ENCODE data around the gene RAPGEF5.
A peak's percentile ranks its signal among the peaks of the same experiment; 100 is the strongest.

RAPGEF5 gene

DNA sequence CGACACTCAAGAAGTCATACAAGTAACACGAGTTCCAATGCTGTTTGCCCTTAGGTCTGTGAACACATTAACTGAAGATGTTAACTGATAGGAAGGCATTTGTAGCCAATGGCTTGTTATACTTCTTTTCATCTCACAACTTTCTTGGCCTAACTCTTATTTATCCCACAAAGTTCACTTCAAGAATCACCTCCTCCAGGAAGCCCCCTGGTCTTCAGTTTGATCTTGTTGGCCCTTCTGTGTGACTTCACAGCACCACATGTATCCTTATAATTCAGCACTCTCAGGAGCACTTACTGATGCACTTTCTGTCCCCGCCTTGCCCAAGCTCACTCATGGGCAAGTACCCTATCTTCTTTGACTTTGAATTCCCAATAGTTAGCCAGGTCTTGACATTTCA is 159.6 kb downstream of the RAPGEF5 start:
- Histone ChIP-seq H3K36me3 (replicated peaks) (no peaks in the 10 kb centered on the region), H3K4me1 (0 out of 2 replicates have a peak, but pooled peaks cover 2% of the 10 kb centered on the region), H3K27me3 (ENCODE audit: low read depth) (no peaks in the 10 kb centered on the region), H3K4me3 (no peak overlapping the region), H3K9me3 (no peaks in the 10 kb centered on the region)
- DNase-seq (ENCODE audit: low spot score in 2 of 2), result no peak
- in situ Hi-C loops (cut with MboI; ENCODE audit: low sequenced_read_pairs), result no loop called here

DNA sequence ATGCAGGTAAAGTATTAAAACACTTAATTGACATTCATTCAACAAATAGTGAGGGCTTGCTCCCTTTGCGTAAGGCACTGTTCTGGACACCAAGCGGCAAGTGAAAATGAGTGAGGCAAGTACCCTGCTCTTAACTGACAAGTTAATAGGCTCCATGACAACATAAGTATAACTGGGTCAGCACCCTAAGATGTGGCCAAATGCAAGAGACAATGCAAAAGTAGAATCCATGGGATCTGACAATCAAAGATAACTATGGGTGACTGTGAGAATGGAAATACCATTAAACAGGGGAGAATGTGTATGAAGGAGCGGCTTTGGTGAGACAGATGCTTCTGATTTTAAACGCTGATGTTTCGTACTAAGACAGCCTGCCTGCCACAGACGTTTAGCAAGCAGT is 160.5 kb downstream of the RAPGEF5 start:
- in situ Hi-C loops (cut with MboI; ENCODE audit: low sequenced_read_pairs), result no loop called here
- DNase-seq (ENCODE audit: low spot score in 2 of 2), result no peak
- Histone ChIP-seq H3K27me3 (ENCODE audit: low read depth) (no peaks in the 10 kb centered on the region), H3K4me1 (0 out of 2 replicates have a peak, but pooled peaks cover 2% of the 10 kb centered on the region), H3K9me3 (no peaks in the 10 kb centered on the region), H3K36me3 (replicated peaks) (no peaks in the 10 kb centered on the region), H3K4me3 (no peak overlapping the region)

DNA sequence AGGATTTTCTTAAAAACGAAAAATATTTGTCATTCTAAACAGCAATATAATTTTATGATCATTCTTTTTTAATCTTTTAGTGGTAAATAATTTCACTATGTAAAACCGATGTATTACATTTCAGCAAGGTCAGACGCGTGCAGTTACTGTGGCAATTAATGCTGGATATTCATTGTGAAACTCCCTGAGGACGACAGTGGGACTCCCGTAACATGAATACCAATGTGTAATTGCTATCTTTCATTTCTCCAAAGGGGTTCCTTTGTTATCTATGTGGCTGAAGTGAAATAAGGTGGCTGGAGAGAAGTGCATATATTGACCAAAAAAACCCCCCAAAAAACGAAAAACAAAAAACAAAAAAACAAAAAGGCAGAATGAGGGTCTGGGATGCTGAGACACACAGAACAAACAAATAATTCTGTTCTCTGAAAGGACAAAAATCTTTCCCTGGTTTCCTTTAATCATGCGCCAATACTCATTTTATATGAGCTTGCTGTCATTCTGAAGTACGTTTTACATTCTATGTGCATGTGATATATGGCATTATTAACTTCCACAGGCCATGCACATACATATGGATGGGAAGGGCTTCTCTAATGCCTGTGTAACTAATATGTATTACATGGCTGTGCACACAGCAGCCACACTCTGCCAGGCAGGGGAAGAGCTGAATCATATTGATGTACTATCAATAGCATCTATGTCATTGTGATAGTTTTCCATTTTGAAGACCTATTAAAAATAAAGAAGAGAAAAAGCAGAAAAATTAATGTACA is 161.4 kb downstream of the RAPGEF5 start:
- Histone ChIP-seq H3K9me3 (no peaks in the 10 kb centered on the region), H3K4me1 (0 out of 2 replicates have a peak, but pooled peaks cover 2% of the 10 kb centered on the region), H3K36me3 (replicated peaks) (no peaks in the 10 kb centered on the region), H3K4me3 (no peak overlapping the region), H3K27me3 (ENCODE audit: low read depth) (no peaks in the 10 kb centered on the region)
- in situ Hi-C loops (cut with MboI; ENCODE audit: low sequenced_read_pairs), result no loop called here
- no peak for DNase-seq (ENCODE audit: low spot score in 2 of 2)

DNA sequence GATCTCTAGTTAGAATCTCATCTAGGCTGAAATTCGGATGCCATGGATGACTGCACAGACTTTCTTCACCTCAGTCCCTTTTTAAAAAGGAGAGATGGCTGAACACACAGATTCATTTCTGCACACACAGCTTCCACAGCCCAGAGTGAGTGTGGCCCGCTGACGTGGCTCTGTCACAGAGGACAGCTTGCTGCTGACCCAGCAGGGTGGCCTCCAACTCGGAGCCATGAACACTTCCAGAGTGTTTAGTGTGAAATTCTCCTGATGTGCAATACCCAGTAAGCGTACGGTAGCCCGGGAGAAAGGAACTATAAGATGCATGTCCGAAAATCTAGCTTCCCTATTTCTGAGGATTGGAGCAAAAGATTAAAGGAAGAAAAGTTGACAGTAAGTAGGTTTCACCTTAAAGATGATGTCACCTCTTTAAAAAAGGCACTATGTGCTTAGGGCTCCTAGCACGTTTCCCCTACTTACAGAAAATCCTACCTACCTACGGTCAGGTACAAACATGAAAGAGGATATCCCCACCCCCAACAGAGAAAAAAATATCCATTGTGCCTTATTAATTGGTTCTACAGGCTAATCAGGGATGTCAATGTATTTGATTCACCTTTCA is 162.2 kb downstream of the RAPGEF5 start:
- H3K36me3 ChIP-seq (replicated peaks), result no peaks in the 10 kb centered on the region
- H3K4me3 ChIP-seq, result no peak overlapping the region
- H3K9me3 ChIP-seq, result no peaks in the 10 kb centered on the region
- peaks cover 7% of the 10 kb centered on the region for H3K4me1 ChIP-seq
- H3K27me3 ChIP-seq (ENCODE audit: low read depth), result no peaks in the 10 kb centered on the region
- in situ Hi-C loops (cut with MboI; ENCODE audit: low sequenced_read_pairs), result no loop called here
- DNase-seq (ENCODE audit: low spot score in 2 of 2), result no peak

DNA sequence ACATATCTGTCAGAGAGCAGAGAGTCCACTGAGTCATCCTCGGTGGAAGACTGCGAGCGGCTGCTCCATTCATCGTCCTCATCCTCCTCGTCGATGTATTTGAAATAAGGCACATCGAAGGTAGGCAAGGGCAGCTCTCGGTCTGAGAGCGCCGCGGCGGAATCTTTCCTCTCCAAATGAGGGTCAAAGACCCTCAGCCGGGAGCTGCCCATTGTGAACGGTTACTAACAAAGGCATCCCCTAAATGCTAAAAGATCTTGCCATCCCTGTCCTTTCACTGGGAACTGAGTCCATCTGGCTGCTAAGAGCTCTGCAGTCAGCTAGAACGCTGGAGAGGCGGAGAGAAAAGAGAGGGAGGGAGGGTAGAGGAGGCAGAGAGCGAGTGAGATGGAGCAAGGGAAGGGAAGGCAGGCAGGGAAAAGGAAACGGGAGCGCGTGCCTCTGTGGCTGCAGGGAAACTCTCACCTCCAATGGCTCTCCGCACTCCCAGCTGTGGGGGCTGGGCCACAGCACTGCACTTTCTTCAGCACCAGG is 163.4 kb downstream of the RAPGEF5 start:
- DNase-seq (ENCODE audit: low spot score in 2 of 2), result no peak
- peaks cover 12% of the 10 kb centered on the region for H3K4me1 ChIP-seq
- no peaks in the 10 kb centered on the region for H3K9me3 ChIP-seq
- H3K27me3 ChIP-seq (ENCODE audit: low read depth), result no peaks in the 10 kb centered on the region
- H3K36me3 ChIP-seq (replicated peaks), result no peaks in the 10 kb centered on the region
- no peak overlapping the region for H3K4me3 ChIP-seq
- in situ Hi-C loops (cut with MboI; ENCODE audit: low sequenced_read_pairs), result no loop called here

DNA sequence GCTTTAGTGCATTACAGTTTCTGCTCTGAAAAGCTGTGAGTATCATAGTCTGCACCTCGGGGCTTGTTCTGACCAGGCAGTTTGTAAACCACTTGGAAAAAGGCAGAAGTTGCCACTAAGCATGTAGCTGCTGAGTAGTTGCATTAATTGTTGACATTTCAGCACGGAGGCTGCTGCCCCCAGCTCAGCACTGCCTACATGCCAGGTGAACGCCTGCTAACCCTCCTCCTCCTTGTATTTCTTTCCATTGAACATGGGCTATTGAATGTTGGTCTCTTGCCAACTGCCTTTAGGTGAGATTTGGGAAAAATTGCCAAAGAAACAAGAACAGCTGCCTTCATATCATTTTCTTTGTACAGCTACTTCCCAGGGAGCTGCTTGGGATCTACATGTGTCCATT is 164.2 kb downstream of the RAPGEF5 start:
- Histone ChIP-seq H3K4me3 (no peak overlapping the region), H3K4me1 (peaks cover 12% of the 10 kb centered on the region), H3K9me3 (no peaks in the 10 kb centered on the region), H3K27me3 (ENCODE audit: low read depth) (no peaks in the 10 kb centered on the region), H3K36me3 (replicated peaks) (no peaks in the 10 kb centered on the region)
- in situ Hi-C loops (cut with MboI; ENCODE audit: low sequenced_read_pairs), result no loop called here
- no peak for DNase-seq (ENCODE audit: low spot score in 2 of 2)

DNA sequence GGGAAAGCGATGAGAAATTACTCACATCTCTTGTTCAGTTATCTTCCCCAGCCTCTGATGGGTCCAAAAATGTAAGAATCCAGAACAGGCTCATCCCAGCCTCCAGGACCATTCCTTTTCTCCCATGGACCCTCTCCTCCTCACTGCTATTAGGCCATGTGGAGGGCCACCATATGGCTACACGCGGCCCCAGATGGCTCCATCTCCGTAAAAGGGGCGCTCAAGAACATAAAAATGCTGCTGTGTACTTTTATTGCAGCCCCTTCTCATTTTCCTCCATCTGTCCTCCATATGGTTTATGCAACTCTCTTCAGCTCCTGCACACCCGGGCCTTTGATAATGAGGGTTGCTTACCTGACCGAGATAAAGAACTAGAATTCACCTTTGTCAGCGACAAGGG is 166.2 kb downstream of the RAPGEF5 start:
- H3K36me3 ChIP-seq (replicated peaks), result no peaks in the 10 kb centered on the region
- in situ Hi-C loops (cut with MboI; ENCODE audit: low sequenced_read_pairs), result no loop called here

DNA sequence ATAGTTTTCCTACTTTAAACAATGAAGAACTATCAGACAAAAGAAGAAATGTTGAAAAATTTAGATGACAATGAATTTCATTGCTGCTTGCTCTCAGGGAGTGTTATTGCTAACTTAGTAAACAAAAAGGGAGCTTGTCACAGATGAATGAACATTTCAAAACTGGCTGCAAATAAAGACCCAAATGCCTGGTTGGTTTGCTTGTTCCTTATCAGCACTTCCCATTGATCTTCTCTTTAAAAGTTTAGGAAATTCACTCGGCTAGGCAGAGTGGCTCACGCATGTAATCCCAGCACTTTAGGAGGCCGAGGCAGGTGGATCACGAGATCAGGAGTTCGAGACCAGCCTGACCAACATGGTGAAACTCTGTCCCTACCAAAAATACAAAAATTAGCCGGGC is 167.2 kb downstream of the RAPGEF5 start:
- H3K36me3 ChIP-seq (replicated peaks), result no peaks in the 10 kb centered on the region
- peak; percentile 9 to 54 for DNase-seq (ENCODE audit: low spot score in 2 of 2)

More for the DNA sequence above, 166.2 kb downstream of the RAPGEF5 start:
- Histone ChIP-seq H3K4me3 (no peak overlapping the region), H3K9me3 (no peaks in the 10 kb centered on the region), H3K27me3 (ENCODE audit: low read depth) (no peaks in the 10 kb centered on the region), H3K4me1 (peaks cover 10% of the 10 kb centered on the region)
- DNase-seq (ENCODE audit: low spot score in 2 of 2), result no peak

DNA sequence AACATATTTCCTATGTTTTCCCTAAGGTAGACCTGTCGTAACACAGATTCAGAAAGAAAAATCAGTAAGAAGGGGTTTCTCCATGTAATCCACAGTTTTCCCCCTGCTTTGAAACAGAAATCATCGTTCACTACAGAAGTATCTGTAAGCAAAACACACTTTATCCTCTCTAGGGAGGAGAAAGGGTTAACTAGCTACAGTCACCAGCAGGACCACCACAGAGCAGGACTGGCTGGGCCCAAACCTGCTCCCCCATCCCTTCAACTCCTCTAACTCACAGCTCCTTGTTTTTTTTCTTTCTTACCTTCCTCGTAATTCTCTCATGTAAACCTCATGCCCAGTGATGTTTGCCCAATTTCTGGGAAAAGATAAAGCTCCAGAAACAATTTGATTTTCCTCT is 167.7 kb downstream of the RAPGEF5 start:
- in situ Hi-C loops (cut with MboI; ENCODE audit: low sequenced_read_pairs), result no loop called here
- DNase-seq (ENCODE audit: low spot score in 2 of 2), result no peak
- Histone ChIP-seq H3K4me3 (no peak overlapping the region), H3K9me3 (no peaks in the 10 kb centered on the region), H3K27me3 (ENCODE audit: low read depth) (no peaks in the 10 kb centered on the region), H3K4me1 (peaks cover 10% of the 10 kb centered on the region), H3K36me3 (replicated peaks) (no peaks in the 10 kb centered on the region)

More for the DNA sequence above, 167.2 kb downstream of the RAPGEF5 start:
- Histone ChIP-seq H3K4me3 (no peak overlapping the region), H3K4me1 (peaks cover 10% of the 10 kb centered on the region), H3K27me3 (ENCODE audit: low read depth) (no peaks in the 10 kb centered on the region), H3K9me3 (no peaks in the 10 kb centered on the region)
- in situ Hi-C loops (cut with MboI; ENCODE audit: low sequenced_read_pairs), result no loop called here

DNA sequence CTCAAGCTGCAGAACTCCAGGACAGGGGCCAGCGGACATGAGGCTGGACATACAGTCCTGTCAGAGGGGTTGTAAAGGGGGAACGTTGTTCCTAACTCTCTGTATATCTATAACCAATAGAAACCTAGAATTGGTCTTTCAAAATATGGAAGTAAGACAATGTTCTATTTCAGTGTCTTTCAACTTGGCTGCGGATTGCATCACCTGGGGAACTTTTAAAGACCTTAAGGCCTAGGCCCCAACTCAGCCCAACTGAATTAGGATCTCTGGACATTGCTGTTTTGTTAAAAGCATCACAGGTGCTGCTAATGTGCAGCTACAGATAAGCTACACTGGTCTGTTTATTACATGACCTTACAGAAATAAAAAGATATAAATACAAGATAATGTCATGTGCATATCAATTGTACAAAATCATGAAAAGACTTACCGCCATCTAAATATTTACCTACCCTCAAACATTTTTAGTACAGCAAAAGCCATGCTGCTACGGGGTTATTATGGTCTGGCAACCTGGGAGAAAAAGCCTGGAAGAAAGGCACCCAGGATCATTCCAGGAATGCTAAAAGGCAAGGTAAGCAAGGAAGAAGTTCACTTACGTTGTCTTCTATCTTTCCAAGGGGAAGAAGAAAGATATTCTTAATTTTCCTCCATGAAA is 169.1 kb downstream of the RAPGEF5 start:
- Histone ChIP-seq H3K9me3 (no peaks in the 10 kb centered on the region), H3K27me3 (ENCODE audit: low read depth) (no peaks in the 10 kb centered on the region), H3K36me3 (replicated peaks) (no peaks in the 10 kb centered on the region), H3K4me1 (peaks cover 10% of the 10 kb centered on the region), H3K4me3 (no peak overlapping the region)
- DNase-seq (ENCODE audit: low spot score in 2 of 2), result no peak
- in situ Hi-C loops (cut with MboI; ENCODE audit: low sequenced_read_pairs), result no loop called here

DNA sequence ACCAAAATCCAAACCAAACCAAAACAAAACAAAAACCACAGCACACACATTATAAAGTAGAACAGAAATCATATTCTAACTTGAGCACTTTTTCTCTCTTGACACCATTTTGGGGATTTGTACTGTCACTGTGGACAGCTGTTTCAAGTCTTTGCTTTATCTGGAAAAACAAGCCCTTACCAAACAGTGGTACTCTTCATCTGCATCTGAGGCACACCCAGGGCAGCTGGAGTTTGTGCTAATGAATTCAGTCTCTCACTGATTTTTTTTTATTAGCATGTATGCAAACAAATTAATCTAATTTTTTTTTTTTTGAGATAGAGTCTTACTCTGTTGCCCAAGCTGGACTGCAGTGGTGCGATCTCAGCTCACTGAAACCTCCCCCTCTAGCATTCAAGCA is 171.4 kb downstream of the RAPGEF5 start:
- peaks cover 22% of the 10 kb centered on the region for H3K4me1 ChIP-seq
- H3K27me3 ChIP-seq (ENCODE audit: low read depth), result no peaks in the 10 kb centered on the region
- H3K9me3 ChIP-seq, result no peaks in the 10 kb centered on the region
- no peak overlapping the region for H3K4me3 ChIP-seq
- no peak for DNase-seq (ENCODE audit: low spot score in 2 of 2)
- H3K36me3 ChIP-seq (replicated peaks), result no peaks in the 10 kb centered on the region
- in situ Hi-C loops (cut with MboI; ENCODE audit: low sequenced_read_pairs), result no loop called here

DNA sequence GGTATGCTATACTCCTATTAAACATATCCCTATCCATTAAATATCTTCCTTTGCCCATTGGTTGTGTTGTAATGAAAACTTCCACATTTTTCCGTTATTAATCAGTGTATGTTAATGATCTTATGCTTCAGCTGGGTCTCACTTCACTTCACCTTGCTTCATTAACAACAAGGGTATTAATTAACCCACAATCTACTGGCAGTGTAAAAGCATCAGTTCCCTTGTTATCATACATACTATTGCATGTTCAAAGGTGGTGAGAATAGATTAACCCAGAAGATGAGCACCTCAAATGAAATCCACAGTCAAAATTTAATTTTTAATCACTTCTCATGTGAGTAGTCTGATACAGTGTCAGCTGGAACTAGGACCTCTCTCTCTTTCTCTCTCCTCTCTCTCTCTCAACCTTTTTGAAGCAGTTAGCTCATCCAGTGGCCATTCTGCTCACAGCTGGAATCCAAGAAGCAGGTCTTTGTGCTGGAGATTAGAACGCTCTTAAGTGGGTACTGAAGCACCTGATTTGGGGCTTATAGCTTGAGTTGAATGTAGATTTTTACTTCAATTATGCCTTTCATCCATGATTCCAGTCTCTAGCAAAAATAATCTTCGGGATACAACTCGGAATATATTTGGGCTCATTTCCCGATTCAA is 172.3 kb downstream of the RAPGEF5 start:
- Histone ChIP-seq H3K27me3 (ENCODE audit: low read depth) (no peaks in the 10 kb centered on the region), H3K4me1 (peaks cover 16% of the 10 kb centered on the region), H3K9me3 (no peaks in the 10 kb centered on the region; the same call in 1 of the 2 replicates), H3K36me3 (replicated peaks) (no peaks in the 10 kb centered on the region), H3K4me3 (no peak overlapping the region)
- no peak for DNase-seq (ENCODE audit: low spot score in 2 of 2)
- in situ Hi-C loops (cut with MboI; ENCODE audit: low sequenced_read_pairs), result no loop called here

DNA sequence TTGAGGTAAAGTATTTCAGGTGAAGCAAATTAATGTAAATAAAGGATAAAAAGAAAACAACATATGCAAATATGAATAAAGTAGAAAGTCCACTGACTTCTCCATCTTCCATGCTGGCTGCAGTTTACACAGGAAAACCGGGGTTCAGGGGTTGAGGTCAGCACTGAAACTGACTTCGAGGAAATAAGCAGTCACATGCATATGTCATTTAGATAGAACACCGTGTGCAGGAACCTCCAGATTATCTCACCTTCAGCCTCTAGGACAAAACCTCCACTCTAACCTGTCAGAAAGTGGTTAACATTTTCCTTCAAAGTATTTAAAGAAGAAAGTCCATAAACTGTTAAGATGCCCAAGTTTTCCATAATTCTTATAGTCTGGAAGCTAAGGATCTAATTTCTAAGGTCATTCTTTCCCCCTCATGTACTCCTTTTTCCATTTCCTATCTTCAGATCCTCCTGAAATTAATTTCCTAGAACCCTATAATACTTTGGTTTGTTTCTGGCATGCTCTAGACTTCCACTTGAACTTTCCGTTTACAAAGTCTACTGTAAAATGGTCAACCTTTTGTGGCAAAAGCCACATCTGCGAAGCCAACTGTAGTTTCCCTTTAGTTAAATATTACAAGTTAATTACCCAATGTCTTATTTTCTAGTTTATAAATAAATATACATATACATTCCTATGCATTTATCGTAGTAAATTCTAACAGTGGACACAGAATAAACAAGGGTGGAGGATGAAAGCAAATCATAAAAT is 173.3 kb downstream of the RAPGEF5 start:
- Histone ChIP-seq H3K4me1 (peaks cover 12% of the 10 kb centered on the region), H3K27me3 (ENCODE audit: low read depth) (no peaks in the 10 kb centered on the region), H3K36me3 (replicated peaks) (no peaks in the 10 kb centered on the region), H3K9me3 (no peaks in the 10 kb centered on the region; the same call in 1 of the 2 replicates), H3K4me3 (no peak overlapping the region)
- in situ Hi-C loops (cut with MboI; ENCODE audit: low sequenced_read_pairs), result no loop called here
- DNase-seq (ENCODE audit: low spot score in 2 of 2), result no peak

All from HAP-1 (cell line).